HG02571 (cell line): ENCODE measurements around the gene CFAP100.
A peak's percentile ranks its signal among the peaks of the same experiment; 100 is the strongest.

Experiments
- ATAC-seq: cut with Tn5 transposase; IDR thresholded peaks from one replicate; pipeline ENCODE4 v1.9.1; 2021; ENCODE audit warnings: mild to moderate bottlenecking, moderate library complexity; ENCODE audit not compliant: unreplicated experiment

The CFAP100 gene

GRCh38 chr3:126456766-126457388 is 62.2 kb downstream of the CFAP100 start:
- no peak for ATAC-seq

- no peak for ATAC-seq
Measured at GRCh38 chr3:126459111-126459762, 64.5 kb downstream of the CFAP100 start.

GRCh38 chr3:126459763-126460127 is 65.0 kb downstream of the CFAP100 start:
- ATAC-seq = no peak

- ATAC-seq = no peak
Measured at GRCh38 chr3:126460381-126460780, 65.7 kb downstream of the CFAP100 start.

GRCh38 chr3:126461450-126462070 is 66.9 kb downstream of the CFAP100 start:
- no peak for ATAC-seq

GRCh38 chr3:126463521-126463920 is 68.8 kb downstream of the CFAP100 start:
- ATAC-seq = no peak

- no peak for ATAC-seq
Measured at GRCh38 chr3:126464093-126464492, 69.4 kb downstream of the CFAP100 start.

- no peak for ATAC-seq
Measured at GRCh38 chr3:126464494-126464893, 69.8 kb downstream of the CFAP100 start.

GRCh38 chr3:126464997-126465396 is 70.3 kb downstream of the CFAP100 start:
- ATAC-seq = no peak

GRCh38 chr3:126465928-126466544 is 71.3 kb downstream of the CFAP100 start:
- ATAC-seq = no peak

GRCh38 chr3:126466886-126467610 is 72.3 kb downstream of the CFAP100 start:
- no peak for ATAC-seq

GRCh38 chr3:126467611-126467955 is 72.9 kb downstream of the CFAP100 start:
- ATAC-seq = no peak

GRCh38 chr3:126468028-126468891 is 73.6 kb downstream of the CFAP100 start:
- no peak for ATAC-seq

- no peak for ATAC-seq
Measured at GRCh38 chr3:126469479-126469878, 74.8 kb downstream of the CFAP100 start.

- no peak for ATAC-seq
Measured at GRCh38 chr3:126472277-126473006, 77.7 kb downstream of the CFAP100 start.

- ATAC-seq = no peak
Measured at GRCh38 chr3:126473292-126474168, 78.8 kb downstream of the CFAP100 start.

GRCh38 chr3:126474498-126475412 is 80.0 kb downstream of the CFAP100 start:
- peak; percentile 16 for ATAC-seq
